HL-60/S4 treated with retinoic acid at 250 ng/mL for 4 days and 3 days (cell line): ENCODE results near the gene PDE3B.

ENCODE experiments used
- in situ Hi-C: fragments of 300-500 bp; cut with MboI; formaldehyde crosslinking; loops from 2 replicates; pipeline ENCODE4 v1.7.0; 2022; ENCODE audit warnings: low sequenced_read_pairs

PDE3B gene

GRCh38 chr11:14907411-14908213 is 264.0 kb downstream of the PDE3B start:
- in situ Hi-C loops: loop anchor here (25.0 kb wide), 1 partner anchor 370 kb away; no protein-coding TSS in a partner anchor

GRCh38 chr11:14908214-14908880 is 264.7 kb downstream of the PDE3B start:
- in situ Hi-C loops: loop anchor here (25.0 kb wide), 1 partner anchor 371 kb away; no protein-coding TSS in a partner anchor

DNA sequence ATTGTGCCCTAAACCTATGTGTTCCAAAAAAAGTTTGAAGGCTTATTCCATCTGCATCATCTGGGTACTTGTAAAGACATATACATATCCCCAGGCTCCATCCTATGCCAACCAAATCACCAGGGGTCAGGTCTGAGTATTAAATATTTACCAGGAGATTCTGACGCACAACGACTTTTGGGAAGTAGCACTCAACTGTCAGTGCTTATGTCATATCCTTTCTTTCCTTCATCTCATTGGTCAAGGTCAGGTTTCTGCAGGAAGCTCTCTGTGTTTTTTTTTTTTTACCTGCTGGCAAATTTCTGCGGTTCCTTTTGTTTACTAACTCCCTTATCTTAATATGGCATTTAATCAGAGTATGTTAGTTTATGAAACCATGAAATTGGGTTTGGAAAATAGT is 270.9 kb downstream of the PDE3B start:
- in situ Hi-C loops: loop anchor here (25.0 kb wide), 1 partner anchor 377 kb away; no protein-coding TSS in a partner anchor

- in situ Hi-C loops: loop anchor here (25.0 kb wide), 1 partner anchor 379 kb away; no protein-coding TSS in a partner anchor
Measured at GRCh38 chr11:14916403-14916802, 272.8 kb downstream of the PDE3B start.
